ENCODE results near the gene NRP1.

- TF ChIP-seq CTCF (IDR thresholded peaks at IDR 0.05) (no peak), EP300 (IDR thresholded peaks at IDR 0.05) (no peak)
Observed at GRCh38 chr10:33208166-33208565, 126.3 kb downstream of the NRP1 start.
